ENCODE data around the gene SYT7.

The SYT7 gene

GRCh38 chr11:61578819-61579675 lies 1.8 kb downstream of the SYT7 start:
- Mint-ChIP-seq H3K27ac (no peak overlapping the region), H3K4me3 (no peak overlapping the region), H3K4me1 (peaks cover 10% of the 10 kb centered on the region), H3K27me3 (peaks cover 39% of the 10 kb centered on the region), H3K36me3 (ENCODE audit: low read depth) (no peaks in the 10 kb centered on the region), H3K9me3 (no peaks in the 10 kb centered on the region)
- ATAC-seq (no peak), DNase-seq (no peak)

- Mint-ChIP-seq H3K27me3 (peaks cover 38% of the 10 kb centered on the region), H3K27ac (no peak overlapping the region), H3K9me3 (no peaks in the 10 kb centered on the region), H3K36me3 (ENCODE audit: low read depth) (no peaks in the 10 kb centered on the region), H3K4me1 (peaks cover 10% of the 10 kb centered on the region), H3K4me3 (no peak overlapping the region)
- no peak for DNase-seq
- no peak for ATAC-seq
Measured at GRCh38 chr11:61577383-61578118, 3.3 kb downstream of the SYT7 start.

- H3K4me1 Mint-ChIP-seq: peaks cover 4% of the 10 kb centered on the region
- no peak overlapping the region for H3K27ac Mint-ChIP-seq
- no peaks in the 10 kb centered on the region for H3K36me3 Mint-ChIP-seq (ENCODE audit: low read depth)
- peaks cover 27% of the 10 kb centered on the region for H3K27me3 Mint-ChIP-seq
- no peak overlapping the region for H3K4me3 Mint-ChIP-seq
- ATAC-seq (no peak), DNase-seq (no peak)
- H3K9me3 Mint-ChIP-seq: no peaks in the 10 kb centered on the region
Measured at GRCh38 chr11:61575886-61576861, 4.7 kb downstream of the SYT7 start.

- Mint-ChIP-seq H3K9me3 (no peaks in the 10 kb centered on the region), H3K36me3 (ENCODE audit: low read depth) (no peaks in the 10 kb centered on the region), H3K4me3 (no peak overlapping the region), H3K27me3 (peaks cover 30% of the 10 kb centered on the region), H3K4me1 (peaks cover 1% of the 10 kb centered on the region), H3K27ac (no peak overlapping the region)
- ATAC-seq (no peak), DNase-seq (no peak)
Measured at GRCh38 chr11:61574611-61575010, 6.3 kb downstream of the SYT7 start.

GRCh38 chr11:61572913-61573312 lies 8.0 kb downstream of the SYT7 start:
- Mint-ChIP-seq H3K9me3 (no peaks in the 10 kb centered on the region), H3K36me3 (ENCODE audit: low read depth) (no peaks in the 10 kb centered on the region), H3K4me3 (no peak overlapping the region), H3K4me1 (no peaks in the 10 kb centered on the region), H3K27me3 (peaks cover 26% of the 10 kb centered on the region), H3K27ac (no peak overlapping the region)
- ATAC-seq (no peak), DNase-seq (no peak)

GRCh38 chr11:61571869-61572268 lies 9.0 kb downstream of the SYT7 start:
- Mint-ChIP-seq H3K4me1 (no peaks in the 10 kb centered on the region), H3K9me3 (no peaks in the 10 kb centered on the region), H3K27ac (no peak overlapping the region), H3K27me3 (peaks cover 32% of the 10 kb centered on the region), H3K4me3 (no peak overlapping the region), H3K36me3 (ENCODE audit: low read depth) (no peaks in the 10 kb centered on the region)
- ATAC-seq (no peak), DNase-seq (no peak)

- H3K27ac Mint-ChIP-seq: no peak overlapping the region
- no peaks in the 10 kb centered on the region for H3K4me1 Mint-ChIP-seq
- H3K9me3 Mint-ChIP-seq: no peaks in the 10 kb centered on the region
- H3K27me3 Mint-ChIP-seq: peaks cover 35% of the 10 kb centered on the region
- no peaks in the 10 kb centered on the region for H3K36me3 Mint-ChIP-seq (ENCODE audit: low read depth)
- ATAC-seq: no peak
- DNase-seq: no peak
- no peak overlapping the region for H3K4me3 Mint-ChIP-seq
Measured at GRCh38 chr11:61571337-61571736, 9.5 kb downstream of the SYT7 start.

- H3K9me3 Mint-ChIP-seq: no peaks in the 10 kb centered on the region
- no peak overlapping the region for H3K27ac Mint-ChIP-seq
- H3K36me3 Mint-ChIP-seq (ENCODE audit: low read depth): no peaks in the 10 kb centered on the region
- no peaks in the 10 kb centered on the region for H3K4me1 Mint-ChIP-seq
- H3K27me3 Mint-ChIP-seq: peaks cover 40% of the 10 kb centered on the region
- no peak for ATAC-seq
- no peak for DNase-seq
- no peak overlapping the region for H3K4me3 Mint-ChIP-seq
Measured at GRCh38 chr11:61569701-61570100, 11.2 kb downstream of the SYT7 start.

GRCh38 chr11:61569018-61569417 lies 11.9 kb downstream of the SYT7 start:
- DNase-seq (no peak), ATAC-seq (no peak)
- H3K9me3 Mint-ChIP-seq: no peaks in the 10 kb centered on the region
- no peak overlapping the region for H3K27ac Mint-ChIP-seq
- no peaks in the 10 kb centered on the region for H3K36me3 Mint-ChIP-seq (ENCODE audit: low read depth)
- H3K4me3 Mint-ChIP-seq: no peak overlapping the region
- H3K4me1 Mint-ChIP-seq: no peaks in the 10 kb centered on the region
- peaks cover 42% of the 10 kb centered on the region for H3K27me3 Mint-ChIP-seq

- H3K4me1 Mint-ChIP-seq: no peaks in the 10 kb centered on the region
- no peaks in the 10 kb centered on the region for H3K36me3 Mint-ChIP-seq (ENCODE audit: low read depth)
Measured at GRCh38 chr11:61567286-61568061, 13.4 kb downstream of the SYT7 start.

GRCh38 chr11:61564936-61565696 lies 15.8 kb downstream of the SYT7 start:
- H3K27ac Mint-ChIP-seq: no peak overlapping the region
- no peaks in the 10 kb centered on the region for H3K36me3 Mint-ChIP-seq (ENCODE audit: low read depth)
- no peaks in the 10 kb centered on the region for H3K4me1 Mint-ChIP-seq
- DNase-seq (no peak), ATAC-seq (no peak)
- peaks cover 36% of the 10 kb centered on the region for H3K27me3 Mint-ChIP-seq
- no peaks in the 10 kb centered on the region for H3K9me3 Mint-ChIP-seq
- H3K4me3 Mint-ChIP-seq: no peak overlapping the region

More at GRCh38 chr11:61567286-61568061, 13.4 kb downstream of the SYT7 start:
- DNase-seq (peak; percentile 83), ATAC-seq (peak; percentile 66)
- no peak overlapping the region for H3K27ac Mint-ChIP-seq
- H3K9me3 Mint-ChIP-seq: no peaks in the 10 kb centered on the region
- no peak overlapping the region for H3K4me3 Mint-ChIP-seq
- peaks cover 44% of the 10 kb centered on the region for H3K27me3 Mint-ChIP-seq

- Mint-ChIP-seq H3K9me3 (no peaks in the 10 kb centered on the region), H3K27me3 (peaks cover 34% of the 10 kb centered on the region), H3K27ac (no peak overlapping the region), H3K36me3 (ENCODE audit: low read depth) (no peaks in the 10 kb centered on the region), H3K4me1 (no peaks in the 10 kb centered on the region), H3K4me3 (no peak overlapping the region)
- ATAC-seq (no peak), DNase-seq (no peak)
Measured at GRCh38 chr11:61560751-61561150, 20.1 kb downstream of the SYT7 start.

GRCh38 chr11:61556621-61557020 lies 24.3 kb downstream of the SYT7 start:
- H3K4me3 Mint-ChIP-seq: no peak overlapping the region

More at GRCh38 chr11:61556621-61557020, 24.3 kb downstream of the SYT7 start:
- Mint-ChIP-seq H3K4me1 (peaks cover 10% of the 10 kb centered on the region), H3K36me3 (ENCODE audit: low read depth) (no peaks in the 10 kb centered on the region), H3K27me3 (peaks cover 52% of the 10 kb centered on the region), H3K9me3 (no peaks in the 10 kb centered on the region), H3K27ac (no peak overlapping the region)
- ATAC-seq (no peak), DNase-seq (no peak)

Data from activated naive CD8-positive, alpha-beta T cell treated with anti-CD3 and anti-CD28 coated beads, Interleukin-2, amount 50 U/mL, for 24 hours (primary cell).